NCI-H2196 treated with DMSO at 0.1 percent for 48 hours (cell line): ENCODE measurements around the gene THYN1.

ENCODE experiments used
- DNase-seq: peaks from one replicate; lab custom pipeline; 2025; ENCODE audit not compliant: unreplicated experiment; lab: John Stamatoyannopoulos, UW

Gene THYN1

DNA sequence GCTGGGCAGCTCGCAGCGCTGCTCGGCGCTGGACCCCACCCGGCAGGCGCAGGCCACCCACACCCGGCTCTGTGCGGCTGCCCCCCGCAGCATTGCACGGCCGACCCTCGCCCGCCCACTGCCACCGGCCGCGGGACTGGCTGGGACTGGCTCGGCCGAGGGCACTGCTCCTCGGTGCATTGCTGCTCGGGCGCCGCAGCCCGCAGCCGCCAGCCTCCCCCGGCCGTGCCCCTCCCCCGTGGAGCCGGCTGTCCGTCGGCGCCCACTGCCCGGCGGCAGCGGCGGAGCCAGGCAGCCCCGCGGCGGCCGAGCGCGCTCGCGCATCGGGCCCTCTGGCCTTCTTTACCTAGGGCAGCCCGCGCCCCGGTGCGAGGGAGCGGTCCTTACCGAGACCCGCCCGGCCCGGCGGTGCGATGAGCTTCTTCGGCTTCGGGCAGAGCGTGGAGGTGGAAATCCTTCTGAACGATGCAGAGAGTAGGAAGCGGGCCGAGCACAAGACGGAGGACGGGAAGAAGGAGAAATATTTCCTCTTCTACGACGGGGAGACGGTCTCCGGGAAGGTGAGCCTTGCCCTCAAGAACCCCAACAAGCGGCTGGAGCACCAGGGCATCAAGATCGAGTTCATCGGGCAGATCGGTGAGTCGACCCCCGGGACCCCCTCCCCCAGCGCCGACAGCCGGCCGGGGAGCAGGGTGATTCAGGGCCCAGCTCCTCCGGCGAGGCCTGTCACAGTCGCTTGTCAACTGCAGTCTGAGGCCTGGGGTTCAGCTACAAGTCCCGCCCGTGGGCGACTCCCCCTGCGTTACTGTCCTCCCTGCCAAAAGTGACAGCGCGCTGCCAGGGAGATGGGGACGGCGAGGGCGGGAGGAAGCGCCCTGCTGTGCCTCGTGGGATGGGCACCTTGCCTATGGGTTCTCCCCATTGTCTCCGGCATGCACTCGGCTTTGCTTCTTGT lies 28.2 kb downstream of the THYN1 start:
- no peak for DNase-seq

DNA sequence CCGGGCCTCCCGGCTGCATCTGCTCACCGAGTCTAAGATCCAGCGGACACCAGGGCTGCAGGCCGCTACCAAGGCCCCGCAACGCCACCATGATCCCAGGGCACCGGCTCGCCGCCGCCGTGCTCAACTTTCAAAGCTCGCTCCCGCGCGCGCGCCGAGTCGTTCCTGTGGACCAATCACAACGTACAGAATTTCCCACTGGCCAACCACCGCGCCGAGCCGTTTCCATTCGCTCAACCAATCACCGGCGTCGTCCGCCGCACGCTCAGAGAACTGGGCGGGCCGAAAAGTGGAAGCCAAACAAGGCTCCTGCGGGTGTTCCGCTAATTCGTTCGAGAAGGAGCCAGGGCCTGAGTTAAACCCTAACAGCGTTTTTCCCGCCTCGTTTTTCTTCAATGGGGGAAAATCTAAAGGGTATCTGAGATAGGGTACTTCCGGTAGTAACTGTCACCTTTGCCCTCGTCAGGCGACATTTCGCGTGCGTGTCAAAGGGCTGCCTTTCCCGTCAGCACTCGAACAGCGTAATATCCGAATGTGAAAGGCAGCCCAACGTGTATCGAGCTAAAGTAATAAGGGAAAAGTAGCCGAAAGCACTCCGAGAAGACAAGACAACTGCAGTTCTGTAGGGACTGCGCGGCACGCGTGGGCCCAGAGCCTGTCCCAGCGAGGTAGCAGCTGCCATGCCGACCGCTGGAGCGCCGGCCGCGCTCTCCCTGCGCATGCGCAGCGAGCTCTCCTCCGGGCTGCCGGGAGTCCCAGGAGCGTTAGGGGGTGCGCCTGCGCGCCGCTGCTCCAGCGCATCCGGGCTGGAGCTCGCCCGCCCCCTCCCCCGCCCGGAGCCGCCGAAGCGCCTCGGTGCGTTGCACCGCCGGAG lies 29.1 kb downstream of the THYN1 start, which contains the start of the genes NCAPD3 and VPS26B:
TSS of gene NCAPD3 (minus strand) at position 132 of the 874 bp plus-strand sequence. CDS start at position 91, 41 bp downstream.
TSS of gene VPS26B (plus strand) at position 836 of the 874 bp plus-strand sequence. CDS start 452 bp downstream, outside the sequence.
- peak; percentile 92 for DNase-seq

DNA sequence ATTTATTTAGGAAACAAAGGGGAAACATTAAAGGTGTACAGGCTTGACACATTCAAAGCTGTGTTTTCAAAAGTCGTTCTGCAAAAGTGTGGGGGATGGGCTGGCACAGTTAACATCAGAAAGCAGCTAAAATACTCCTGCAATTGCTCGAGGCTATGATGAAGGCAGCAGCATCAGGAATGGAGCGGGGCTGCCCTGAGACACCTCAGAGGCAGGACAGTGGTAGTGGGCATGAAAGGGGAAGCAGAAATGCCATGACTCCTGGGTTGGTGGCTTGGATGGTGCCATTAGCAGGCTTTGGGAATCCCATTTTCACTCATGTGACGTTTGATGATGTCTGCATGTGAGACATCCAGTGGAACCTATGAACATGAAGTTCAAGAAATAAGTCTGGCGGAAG lies 30.0 kb downstream of the THYN1 start:
- no peak for DNase-seq

DNA sequence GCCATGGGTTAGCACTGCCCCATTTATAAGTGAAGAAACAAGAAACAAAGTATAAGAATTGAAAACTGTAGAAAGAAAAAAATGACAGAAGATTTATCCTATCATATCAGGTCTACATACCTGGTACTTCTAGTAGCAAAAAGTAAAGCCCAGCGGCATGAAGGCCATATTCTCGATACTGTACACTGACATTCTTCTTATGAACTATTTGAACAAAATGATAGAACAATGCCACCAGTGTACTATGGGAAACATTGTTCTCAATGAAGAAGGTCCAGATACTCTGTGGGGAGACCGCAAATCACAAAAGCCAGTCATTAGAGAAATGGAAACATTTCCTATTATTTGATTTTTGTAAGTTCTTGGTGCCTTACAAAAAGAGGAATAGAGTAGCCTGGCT lies 36.3 kb downstream of the THYN1 start:
- DNase-seq = no peak

DNA sequence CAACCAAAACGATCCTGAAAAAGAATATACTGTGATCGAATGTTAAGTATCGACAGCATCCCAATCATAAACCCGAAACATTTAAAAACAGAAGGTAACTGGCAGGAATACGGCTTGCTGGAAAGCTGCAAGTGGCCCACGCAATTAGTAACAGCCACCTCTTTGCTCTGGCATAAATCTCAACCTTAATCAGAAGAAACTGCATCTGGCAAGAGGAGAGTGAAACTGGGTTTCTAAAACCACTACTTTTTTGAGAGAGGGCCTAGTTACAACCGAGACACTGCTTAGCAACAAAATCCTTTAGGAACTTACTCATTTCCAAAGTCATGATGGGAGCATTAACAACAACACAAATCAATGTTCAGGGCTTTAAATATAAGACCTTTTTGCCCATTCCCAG lies 37.3 kb downstream of the THYN1 start:
- no peak for DNase-seq

DNA sequence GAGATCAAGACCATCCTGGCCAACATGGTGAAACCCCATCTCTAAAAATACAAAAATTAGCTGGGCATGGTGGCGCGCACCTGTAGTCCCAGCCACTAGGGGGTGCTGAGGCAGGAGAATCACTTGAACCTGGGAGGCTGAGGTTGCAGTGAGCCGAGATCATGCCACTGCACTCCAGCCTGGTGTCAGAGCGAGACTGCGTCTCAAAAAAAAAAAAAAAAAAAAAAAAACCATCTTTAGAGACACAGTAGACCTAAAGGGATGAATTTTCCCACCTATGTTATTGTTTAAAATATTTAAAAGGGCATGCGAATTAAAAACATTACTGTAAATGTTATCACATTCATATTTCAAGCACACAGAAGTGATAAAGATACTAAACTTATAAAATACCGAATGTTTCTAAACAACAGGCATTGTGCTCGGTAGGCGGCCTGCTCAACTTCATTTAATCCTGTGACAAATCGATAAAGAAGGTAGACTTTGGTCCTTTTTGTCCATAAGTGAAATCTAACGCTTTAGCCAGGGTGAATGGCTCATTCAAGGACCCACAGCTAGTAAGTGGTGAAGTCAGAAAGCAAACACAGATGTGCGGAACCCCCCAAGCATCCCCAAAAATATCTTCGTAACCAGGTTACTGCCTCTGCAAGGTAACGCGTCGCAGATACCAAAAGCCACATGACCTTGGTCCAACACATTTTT lies 45.5 kb downstream of the THYN1 start:
- DNase-seq = no peak

GRCh38 chr11:134206185-134206584 lies 47.0 kb downstream of the THYN1 start:
- DNase-seq = no peak

DNA sequence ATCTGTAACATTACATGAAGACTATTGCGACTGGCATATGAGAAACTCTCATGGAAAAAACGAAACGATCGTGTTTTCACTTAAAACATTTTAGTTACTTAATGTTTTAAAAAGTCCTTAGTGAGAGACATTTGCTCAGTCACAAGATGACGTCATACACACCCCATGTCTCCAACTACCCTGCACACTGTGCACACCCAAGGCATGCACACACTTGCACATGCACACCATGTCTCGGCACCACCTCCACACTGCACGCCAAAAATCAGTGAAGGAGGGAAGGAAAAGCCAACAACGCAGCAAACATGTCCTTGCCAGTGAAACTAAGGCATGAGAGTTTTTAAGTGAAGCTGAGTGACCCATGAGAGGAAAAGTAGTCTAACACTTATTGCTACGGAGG lies 47.4 kb downstream of the THYN1 start:
- no peak for DNase-seq

DNA sequence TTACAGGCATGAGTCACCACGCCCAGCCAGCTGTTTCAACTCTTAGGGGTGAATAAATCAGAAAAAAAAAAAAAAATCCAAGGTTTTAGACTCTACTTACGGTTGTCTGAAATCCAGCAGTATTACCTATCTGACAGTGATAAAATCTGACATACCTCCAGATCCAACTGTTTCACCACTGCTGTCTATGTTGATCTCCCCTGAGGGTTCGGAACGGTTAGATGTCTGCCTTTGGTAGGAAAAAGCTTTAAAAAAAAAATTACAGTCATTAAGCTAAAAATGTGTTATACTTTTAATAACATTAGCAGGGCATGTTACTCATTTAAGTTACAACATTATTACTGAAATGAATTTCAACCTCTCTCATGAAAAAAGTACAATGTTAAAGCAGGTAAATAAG lies 50.5 kb downstream of the THYN1 start:
- DNase-seq = no peak

- no peak for DNase-seq
Measured at GRCh38 chr11:134200688-134201087, 52.5 kb downstream of the THYN1 start.

- no peak for DNase-seq
Measured at GRCh38 chr11:134199531-134199930, 53.6 kb downstream of the THYN1 start.
